ENCODE data around the gene PSME1.

DNA sequence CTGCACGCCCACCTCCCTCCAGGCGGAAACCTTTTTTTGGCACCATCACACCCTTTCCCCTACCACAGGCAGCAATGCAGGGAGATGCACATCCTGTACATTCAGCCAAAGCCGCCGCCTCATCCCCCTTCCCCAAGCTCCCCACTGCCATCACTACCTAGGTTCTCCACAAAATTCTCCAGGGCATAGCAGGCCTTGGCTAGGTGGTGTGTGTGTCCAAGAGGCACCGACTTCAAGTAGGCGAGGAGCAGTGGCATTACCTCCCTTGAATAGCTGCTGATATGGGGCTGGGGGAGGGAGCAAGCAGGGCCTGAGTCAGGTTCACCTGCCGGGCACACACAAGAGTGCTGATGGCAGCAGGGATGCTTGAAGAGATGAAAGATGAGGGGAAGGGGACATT lies 49.0 kb downstream of the PSME1 start:
- no peak for TF ChIP-seq CTCF (conservative IDR thresholded peaks at IDR 0.05; ENCODE audit: low read length)
- TF ChIP-seq EZH2phosphoT487 (IDR thresholded peaks at IDR 0.05; ENCODE audit: borderline replicate concordance, low read depth, low read length), result no peak
